WTC11 (cell line): Measurements from ENCODE around the gene CLTB. TPM values are rescaled to one million over a fixed set of nuclear protein-coding genes. Genes with fewer than 3 reads are reported as not detected.
"Not testable (repeated sequence)": the region's sequence is repeated elsewhere in the genome, so short reads cannot be mapped to it uniquely, and the experiment has no call there.

Experiments used
- ATAC-seq: fragments of 200-7000 bp; cut with Tn5 transposase; 2 replicates; pipeline ENCODE4 v1.10.0; 2021; ENCODE audit warnings: mild to moderate bottlenecking, moderate library complexity
- CTCF ChIA-PET: fragments of 300-600 bp; sonication (Branson Sonifier 250); formaldehyde crosslinking; loops from one replicate; lab custom pipeline; 2021; ENCODE audit warnings: antibody characterized with exemption; lab: Charles Lee
- POLR2A ChIA-PET: fragments of 350-600 bp; sonication (Branson Sonifier 250); formaldehyde crosslinking; loops from one replicate; lab custom pipeline; 2021; ENCODE audit warnings: antibody characterized with exemption; lab: Charles Lee
- DNase-seq: peaks from one replicate; pipeline ENCODE4 v3.0.0; 2021; ENCODE audit warnings: low spot score
- H3K27ac Mint-ChIP-seq: 2 replicates; pipeline ENCODE4 v1.8.0; 2021; ENCODE audit warnings: mixed read lengths
- H3K27me3 Mint-ChIP-seq: 2 replicates; pipeline ENCODE4 v1.8.0; 2021; ENCODE audit warnings: low read depth, mild to moderate bottlenecking, moderate library complexity, mixed read lengths
- H3K36me3 Mint-ChIP-seq: 2 replicates; pipeline ENCODE4 v1.8.0; 2021; ENCODE audit warnings: mixed read lengths
- H3K4me1 Mint-ChIP-seq: 2 replicates; pipeline ENCODE4 v1.8.0; 2022; ENCODE audit warnings: mixed read lengths
- H3K4me3 Mint-ChIP-seq: 2 replicates; pipeline ENCODE4 v1.8.0; 2021; ENCODE audit warnings: mild to moderate bottlenecking, moderate library complexity, mixed read lengths
- H3K9me3 Mint-ChIP-seq: 2 replicates; pipeline ENCODE4 v1.8.0; 2021; ENCODE audit warnings: mixed read lengths
- AR ChIP-seq: fragments of 250-450 bp; sonication (Bioruptor Pico); IDR thresholded peaks from 2 replicates; pipeline ENCODE4 v1.9.0; 2021; ENCODE audit warnings: mild to moderate bottlenecking
- ATF6 ChIP-seq: sonication (generic); formaldehyde crosslinking; IDR thresholded peaks from 2 replicates; pipeline ENCODE4 v1.8.1; 2023; ENCODE audit warnings: mild to moderate bottlenecking, missing genetic modification reagents
- CREB1 ChIP-seq: sonication (generic); formaldehyde crosslinking; IDR thresholded peaks from 2 replicates; pipeline ENCODE4 v1.8.0; 2023; ENCODE audit warnings: mild to moderate bottlenecking, missing genetic modification reagents
- CREM ChIP-seq: sonication (generic); formaldehyde crosslinking; IDR thresholded peaks from 2 replicates; pipeline ENCODE4 v1.8.1; 2022; ENCODE audit warnings: mild to moderate bottlenecking, missing genetic modification reagents, moderate library complexity
- ERG ChIP-seq: fragments of 250-450 bp; sonication (Bioruptor Pico); IDR thresholded peaks from 2 replicates; pipeline ENCODE4 v1.8.0; 2021; ENCODE audit warnings: mild to moderate bottlenecking
- FOXP4 ChIP-seq: sonication (generic); formaldehyde crosslinking; IDR thresholded peaks from 2 replicates; pipeline ENCODE4 v1.8.0; 2022; ENCODE audit warnings: mild to moderate bottlenecking, missing genetic modification reagents
- HMGA2 ChIP-seq: fragments of 250-450 bp; sonication (Bioruptor Pico); IDR thresholded peaks from 2 replicates; pipeline ENCODE4 v1.4.0; 2021; ENCODE audit warnings: mild to moderate bottlenecking, moderate library complexity
- NR2C2 ChIP-seq: sonication (generic); formaldehyde crosslinking; IDR thresholded peaks from 2 replicates; pipeline ENCODE4 v1.8.0; 2022; ENCODE audit warnings: mild to moderate bottlenecking, missing genetic modification reagents
- PRRX2 ChIP-seq: fragments of 250-450 bp; sonication (Bioruptor Pico); IDR thresholded peaks from 2 replicates; pipeline ENCODE4 v1.8.0; 2021; ENCODE audit warnings: mild to moderate bottlenecking
- SMAD4 ChIP-seq: sonication (generic); formaldehyde crosslinking; IDR thresholded peaks from 2 replicates; pipeline ENCODE4 v1.8.0; 2022; ENCODE audit warnings: mild to moderate bottlenecking, missing genetic modification reagents
- SOX15 ChIP-seq: fragments of 250-450 bp; sonication (Bioruptor Pico); IDR thresholded peaks from 2 replicates; pipeline ENCODE4 v1.9.0; 2021; ENCODE audit warnings: mild to moderate bottlenecking
- STAT6 ChIP-seq: sonication (generic); formaldehyde crosslinking; conservative IDR thresholded peaks from 2 replicates; pipeline ENCODE4 v1.8.1; 2023; ENCODE audit warnings: mild to moderate bottlenecking, low read depth, missing genetic modification reagents, moderate library complexity
- TCF7 ChIP-seq: sonication (generic); formaldehyde crosslinking; IDR thresholded peaks from 2 replicates; pipeline ENCODE4 v1.8.0; 2022; ENCODE audit warnings: mild to moderate bottlenecking, low read depth, missing genetic modification reagents, moderate library complexity
- TEAD4 ChIP-seq: sonication (generic); formaldehyde crosslinking; IDR thresholded peaks from 2 replicates; pipeline ENCODE4 v1.8.0; 2022; ENCODE audit warnings: mild to moderate bottlenecking, missing genetic modification reagents
- USF2 ChIP-seq: sonication (generic); formaldehyde crosslinking; IDR thresholded peaks from 2 replicates; pipeline ENCODE4 v1.8.1; 2023; ENCODE audit warnings: mild to moderate bottlenecking, missing genetic modification reagents, moderate library complexity
- ZNF219 ChIP-seq: sonication (generic); formaldehyde crosslinking; IDR thresholded peaks from 2 replicates; pipeline ENCODE4 v1.8.0; 2023; ENCODE audit warnings: missing genetic modification reagents, mild to moderate bottlenecking, borderline replicate concordance
- ZNF396 ChIP-seq: fragments of 250-450 bp; sonication (Bioruptor Pico); IDR thresholded peaks from 2 replicates; pipeline ENCODE4 v1.8.0; 2021; ENCODE audit warnings: mild to moderate bottlenecking, moderate library complexity, borderline replicate concordance
- ZSCAN18 ChIP-seq: fragments of 250-450 bp; sonication (Bioruptor Pico); IDR thresholded peaks from 2 replicates; pipeline ENCODE4 v2.1.2; 2022; ENCODE audit warnings: mild to moderate bottlenecking, moderate library complexity
- total RNA-seq: library from RNA; stranded (reverse); gene quantifications from 3 replicates; pipeline ENCODE4 v1.2.3, GENCODE V29; 2021

Gene CLTB
- total RNA-seq, 1 experiment from 2014 or later = 33.8 TPM

- TF ChIP-seq NR2C2 (CRISPR knock-in tag) (no peak), ZNF396 (CRISPR knock-in tag) (no peak), PRRX2 (no peak), ZNF219 (CRISPR knock-in tag) (no peak), ERG (CRISPR knock-in tag) (no peak)
- no peak overlapping the region for H3K27ac Mint-ChIP-seq
- H3K9me3 Mint-ChIP-seq = no peaks in the 10 kb centered on the region
- no peaks in the 10 kb centered on the region for H3K36me3 Mint-ChIP-seq
- ATAC-seq (no peak), DNase-seq (no peak)
- ChIA-PET CTCF (interaction anchor here (0.7 to 4.7 kb wide), 3 partner anchors 40 to 157 kb away, joined by 3 to 30 read pairs (median 7); partner anchors contain the start of genes FAF2 and RNF44), POLR2A (no interaction called here)
- no peaks in the 10 kb centered on the region for H3K27me3 Mint-ChIP-seq
- peaks cover 3% of the 10 kb centered on the region for H3K4me1 Mint-ChIP-seq
- no peak overlapping the region for H3K4me3 Mint-ChIP-seq
Observed at GRCh38 chr5:176408590-176408989, 7.7 kb downstream of the CLTB start.

GRCh38 chr5:176408252-176408573, 8.1 kb downstream of the CLTB start:
- H3K27me3 Mint-ChIP-seq, POLR2A ChIA-PET, ATAC-seq, H3K4me1 Mint-ChIP-seq, H3K4me3 Mint-ChIP-seq, H3K36me3 Mint-ChIP-seq, H3K27ac Mint-ChIP-seq, H3K9me3 Mint-ChIP-seq, DNase-seq: not testable (repeated sequence)
- CTCF ChIA-PET = interaction anchor here (4.7 kb wide), 1 partner anchor 40 kb away, joined by 30 read pairs; the partner anchor contains the start of gene FAF2

- CTCF ChIA-PET = interaction anchor here (2.4 to 4.7 kb wide), 2 partner anchors 8 to 41 kb away, joined by 13 to 30 read pairs; partner anchors contain the start of genes CLTB and FAF2
- DNase-seq (no peak), ATAC-seq (no peak)
- H3K4me1 Mint-ChIP-seq = peaks cover 3% of the 10 kb centered on the region
- no peaks in the 10 kb centered on the region for H3K36me3 Mint-ChIP-seq
- no peak overlapping the region for H3K27ac Mint-ChIP-seq
- POLR2A ChIA-PET = no interaction called here
- no peaks in the 10 kb centered on the region for H3K9me3 Mint-ChIP-seq
- H3K27me3 Mint-ChIP-seq = no peaks in the 10 kb centered on the region
- no peak overlapping the region for H3K4me3 Mint-ChIP-seq
- TF ChIP-seq STAT6 (CRISPR knock-in tag) (no peak), USF2 (CRISPR knock-in tag) (no peak), AR (no peak), TCF7 (CRISPR knock-in tag) (no peak), HMGA2 (CRISPR knock-in tag) (no peak), SMAD4 (no peak), ZSCAN18 (CRISPR knock-in tag) (no peak), CREM (CRISPR knock-in tag) (no peak), FOXP4 (CRISPR knock-in tag) (no peak), CREB1 (CRISPR knock-in tag) (no peak), ZNF219 (CRISPR knock-in tag) (no peak), TEAD4 (CRISPR knock-in tag) (no peak), ATF6 (no peak), SOX15 (no peak)
Observed at GRCh38 chr5:176407456-176408251, 8.7 kb downstream of the CLTB start.
